AG04449 (cell line): ENCODE measurements around the gene PLA2R1.

Source experiments
- CTCF ChIA-PET: fragments of 350-600 bp; formaldehyde crosslinking; extraction: SDS; loops from one replicate; lab custom pipeline; 2021; ENCODE audit warnings: antibody characterized with exemption; lab: Yijun Ruan, JAX
- POLR2A ChIA-PET: fragments of 400-600, 350-600 bp; formaldehyde crosslinking; extraction: SDS; loops from one replicate; lab custom pipeline; 2020; ENCODE audit warnings: antibody characterized with exemption, inconsistent platforms; lab: Yijun Ruan, JAX
- DNase-seq: peaks from one replicate; pipeline ENCODE4 v3.0.0-alpha.2; 2010; ENCODE audit warnings: low read depth, low spot score
- H3K4me3 ChIP-seq: 2 replicates; pipeline ENCODE4 v1.5.1; 2011; ENCODE audit warnings: low read depth, mild to moderate bottlenecking, control low read depth, low read length
- CTCF ChIP-seq: IDR thresholded peaks from one replicate; pipeline ENCODE4 v1.5.1; 2011; ENCODE audit warnings: mild to moderate bottlenecking, moderate library complexity, low read length, control low read depth, inconsistent platforms; ENCODE audit not compliant: insufficient read depth; ENCODE audit errors: missing control alignments

PLA2R1 gene

GRCh38 chr2:159961451-159961850, 101.0 kb downstream of the PLA2R1 start:
- ChIA-PET CTCF (interaction anchor here (1.2 kb wide), 1 partner anchor 21 kb away, joined by 3 read pairs; no protein-coding TSS in a partner anchor), POLR2A (interaction anchor here (0.7 to 0.9 kb wide), 2 partner anchors 41 to 675 kb away, joined by 4 read pairs; partner anchors contain the start of gene WDSUB1)
- H3K4me3 ChIP-seq, result no peak overlapping the region
- DNase-seq, result no peak
- TF ChIP-seq CTCF, result no peak

GRCh38 chr2:159961037-159961436, 101.4 kb downstream of the PLA2R1 start:
- ChIA-PET POLR2A (interaction anchor here (0.9 kb wide), 1 partner anchor 41 kb away, joined by 4 read pairs; no protein-coding TSS in a partner anchor), CTCF (interaction anchor here (1.2 kb wide), 1 partner anchor 22 kb away, joined by 3 read pairs; no protein-coding TSS in a partner anchor)
- TF ChIP-seq CTCF, result no peak
- H3K4me3 ChIP-seq, result no peak overlapping the region
- DNase-seq, result no peak

- ChIA-PET CTCF (no interaction called here), POLR2A (no interaction called here)
- peak; percentile 52 for DNase-seq
- H3K4me3 ChIP-seq, result no peak overlapping the region
- no peak for TF ChIP-seq CTCF
Observed at GRCh38 chr2:159960414-159960813, 102.0 kb downstream of the PLA2R1 start.

- H3K4me3 ChIP-seq, result no peak overlapping the region
- TF ChIP-seq CTCF, result no peak
- DNase-seq, result no peak
- ChIA-PET CTCF (no interaction called here), POLR2A (no interaction called here)
Observed at GRCh38 chr2:159959136-159959535, 103.3 kb downstream of the PLA2R1 start.

- no peak overlapping the region for H3K4me3 ChIP-seq
- POLR2A ChIA-PET, result no interaction called here
- no peak for TF ChIP-seq CTCF
- CTCF ChIA-PET, result no interaction called here
- DNase-seq, result no peak
Observed at GRCh38 chr2:159953136-159953823, 109.1 kb downstream of the PLA2R1 start.

- ChIA-PET POLR2A (no interaction called here), CTCF (interaction anchor here (1.3 kb wide), 1 partner anchor 10 kb away, joined by 3 read pairs; no protein-coding TSS in a partner anchor)
- DNase-seq, result no peak
- no peak overlapping the region for H3K4me3 ChIP-seq
- TF ChIP-seq CTCF, result no peak
Observed at GRCh38 chr2:159946326-159946999, 116.0 kb downstream of the PLA2R1 start.
